ENCODE results near the gene FNDC3B.

Gene FNDC3B

GRCh38 chr3:172296248-172296974 lies 257.0 kb downstream of the FNDC3B start:
- no peak for TF ChIP-seq SIN3A (IDR thresholded peaks at IDR 0.05; ENCODE audit: borderline replicate concordance, insufficient read depth, low read length)
- no peak for TF ChIP-seq POLR2AphosphoS5 (IDR thresholded peaks at IDR 0.05; ENCODE audit: low read depth, low read length)
- TF ChIP-seq TAF1 (IDR thresholded peaks at IDR 0.05; ENCODE audit: borderline replicate concordance, insufficient read depth, low read length) = no peak
- no peak for TF ChIP-seq FOXP2 (optimal IDR thresholded peaks at IDR 0.05; ENCODE audit: borderline replicate concordance, extremely low read depth, extremely low read length, insufficient read depth)
- TF ChIP-seq REST (IDR thresholded peaks at IDR 0.05; ENCODE audit: insufficient read depth in 1 of 2, low read depth in 2 of 2, low read length in 2 of 2) = no peak

- TF ChIP-seq REST (IDR thresholded peaks at IDR 0.05; ENCODE audit: insufficient read depth in 1 of 2, low read depth in 2 of 2, low read length in 2 of 2) = no peak
- no peak for TF ChIP-seq POLR2AphosphoS5 (IDR thresholded peaks at IDR 0.05; ENCODE audit: low read depth, low read length)
- no peak for TF ChIP-seq SIN3A (IDR thresholded peaks at IDR 0.05; ENCODE audit: borderline replicate concordance, insufficient read depth, low read length)
- TF ChIP-seq TAF1 (IDR thresholded peaks at IDR 0.05; ENCODE audit: borderline replicate concordance, insufficient read depth, low read length) = no peak
- TF ChIP-seq FOXP2 (optimal IDR thresholded peaks at IDR 0.05; ENCODE audit: borderline replicate concordance, extremely low read depth, extremely low read length, insufficient read depth) = no peak
These were observed 257.6 kb downstream of the FNDC3B start for GRCh38 chr3:172296975-172297332.

- TF ChIP-seq TAF1 (IDR thresholded peaks at IDR 0.05; ENCODE audit: borderline replicate concordance, insufficient read depth, low read length) = no peak
- TF ChIP-seq REST (IDR thresholded peaks at IDR 0.05; ENCODE audit: insufficient read depth in 1 of 2, low read depth in 2 of 2, low read length in 2 of 2) = no peak
- no peak for TF ChIP-seq FOXP2 (optimal IDR thresholded peaks at IDR 0.05; ENCODE audit: borderline replicate concordance, extremely low read depth, extremely low read length, insufficient read depth)
- TF ChIP-seq POLR2AphosphoS5 (IDR thresholded peaks at IDR 0.05; ENCODE audit: low read depth, low read length) = no peak
- no peak for TF ChIP-seq SIN3A (IDR thresholded peaks at IDR 0.05; ENCODE audit: borderline replicate concordance, insufficient read depth, low read length)
These were observed 258.9 kb downstream of the FNDC3B start for GRCh38 chr3:172298247-172298646.

GRCh38 chr3:172300187-172300586 lies 260.8 kb downstream of the FNDC3B start:
- TF ChIP-seq SIN3A (IDR thresholded peaks at IDR 0.05; ENCODE audit: borderline replicate concordance, insufficient read depth, low read length) = no peak

GRCh38 chr3:172300862-172301261 lies 261.5 kb downstream of the FNDC3B start:
- no peak for TF ChIP-seq FOXP2 (optimal IDR thresholded peaks at IDR 0.05; ENCODE audit: borderline replicate concordance, extremely low read depth, extremely low read length, insufficient read depth)
- no peak for TF ChIP-seq REST (IDR thresholded peaks at IDR 0.05; ENCODE audit: insufficient read depth in 1 of 2, low read depth in 2 of 2, low read length in 2 of 2)
- no peak for TF ChIP-seq TAF1 (IDR thresholded peaks at IDR 0.05; ENCODE audit: borderline replicate concordance, insufficient read depth, low read length)
- no peak for TF ChIP-seq SIN3A (IDR thresholded peaks at IDR 0.05; ENCODE audit: borderline replicate concordance, insufficient read depth, low read length)
- TF ChIP-seq POLR2AphosphoS5 (IDR thresholded peaks at IDR 0.05; ENCODE audit: low read depth, low read length) = no peak

All from PFSK-1 (cell line).